GM12878 (cell line): Measurements from ENCODE around the gene DOK4. TPM values are rescaled to one million over a fixed set of nuclear protein-coding genes. Genes with fewer than 3 reads are reported as not detected.

Source experiments
- BACH1 ChIP-seq: fragments of 450-650 bp; IDR thresholded peaks from 2 replicates; pipeline ENCODE4 v1.6.1; 2017; ENCODE audit warnings: mild to moderate bottlenecking, borderline replicate concordance
- CHD2 ChIP-seq: IDR thresholded peaks from 2 replicates; pipeline ENCODE4 v1.6.1; 2011; ENCODE audit warnings: low read depth, low read length, improper control_type of control experiment, borderline replicate concordance
- CREM ChIP-seq: IDR thresholded peaks from 2 replicates; pipeline ENCODE4 v1.6.1; 2014; ENCODE audit warnings: antibody characterized with exemption, low read depth
- ESRRA ChIP-seq: IDR thresholded peaks from 2 replicates; pipeline ENCODE4 v1.6.1; 2012; ENCODE audit warnings: mild to moderate bottlenecking, low read length, improper control_type of control experiment
- EZH2 ChIP-seq: IDR thresholded peaks from 2 replicates; pipeline ENCODE4 v1.6.1; 2012; ENCODE audit warnings: low read depth, mild to moderate bottlenecking, control low read depth, inconsistent platforms, low read length, borderline replicate concordance; ENCODE audit not compliant: control insufficient read depth
- GABPA ChIP-seq: IDR thresholded peaks from 2 replicates; pipeline ENCODE4 v1.6.1; 2014; ENCODE audit warnings: antibody characterized with exemption, low read depth, mild to moderate bottlenecking, inconsistent platforms
- HCFC1 ChIP-seq: fragments of 150-350 bp; IDR thresholded peaks from 2 replicates; pipeline ENCODE4 v1.6.1; 2014; ENCODE audit warnings: low read length
- KAT2A ChIP-seq: conservative IDR thresholded peaks from 2 replicates; pipeline ENCODE4 v1.6.1; 2011; ENCODE audit warnings: low read depth, low read length; ENCODE audit not compliant: control insufficient read depth
- MYC ChIP-seq: IDR thresholded peaks from 2 replicates; pipeline ENCODE4 v1.6.1; 2011; ENCODE audit warnings: mild to moderate bottlenecking, low read length, moderate library complexity, inconsistent platforms; ENCODE audit not compliant: insufficient read depth, insufficient replicate concordance, insufficient read length, severe bottlenecking
- NBN ChIP-seq: fragments of 450-650 bp; IDR thresholded peaks from 2 replicates; pipeline ENCODE4 v1.6.1; 2016
- PML ChIP-seq: IDR thresholded peaks from 2 replicates; pipeline ENCODE4 v1.6.1; 2012; ENCODE audit warnings: low read length, inconsistent platforms
- POLR2AphosphoS2 ChIP-seq: IDR thresholded peaks from 2 replicates; pipeline ENCODE4 v1.6.1; 2011; ENCODE audit warnings: low read depth, mild to moderate bottlenecking, low read length, improper control_type of control experiment, moderate library complexity
- RBBP5 ChIP-seq: fragments of 200-600 bp; sonication (generic); conservative IDR thresholded peaks from 2 replicates; pipeline ENCODE4 v1.6.1; 2016
- ZSCAN29 ChIP-seq: fragments of 450-650 bp; IDR thresholded peaks from 2 replicates; pipeline ENCODE4 v1.6.1; 2017; ENCODE audit warnings: mild to moderate bottlenecking, moderate library complexity
- polyA plus RNA-seq, 11 experiments: library from polyadenylated mRNA; depleted of rRNA in 4 of 11; unstranded in 6 of 11; stranded (reverse) in 5 of 11; fragments of >200 nt; fragmentation: Nextera tagmentation in 4 of 11; fragmentation: Illumina TruSeq in 1 of 11; extraction: Ambion mirVana in 4 of 11; extraction: Trizol in 1 of 11; gene quantifications; 1 replicate in 1 of 11; 2 replicates in 10 of 11; pipeline versions ENCODE4 v1.2.1 to v1.2.3, GENCODE V29; 2011 to 2016; ENCODE audit warnings: inconsistent platforms in 2 of 11, missing spikeins in 2 of 11, low read depth in 1 of 11
- total RNA-seq, 4 experiments: library from RNA; depleted of rRNA in 3 of 4; stranded (reverse); fragments of >200 nt in 3 of 4; fragmentation: Illumina TruSeq in 1 of 4; extraction: Trizol in 1 of 4; gene quantifications; 2 replicates each; pipeline versions ENCODE4 v1.2.1 to v1.2.3, GENCODE V29; 2013 to 2021
- TF ChIP-seq, protein P1 (sequence below), 3 experiments: IDR thresholded peaks in 2 of 3; conservative IDR thresholded peaks in 1 of 3; 2 replicates each; pipeline ENCODE4 v1.5.1; 2011; ENCODE audit warnings: low read depth in 3 of 3, low read length in 3 of 3, mild to moderate bottlenecking in 3 of 3, control low read depth in 2 of 3, moderate library complexity in 2 of 3, inconsistent platforms in 1 of 3, mixed read lengths in 1 of 3; ENCODE audit not compliant: control insufficient read depth in 2 of 3, insufficient read depth in 1 of 3; ENCODE audit errors: extremely low read depth in 1 of 3
- TF ChIP-seq, protein P2 (sequence below): fragments of 450-650 bp; IDR thresholded peaks from 2 replicates; pipeline ENCODE4 v1.6.1; 2018; ENCODE audit warnings: borderline replicate concordance, mild to moderate bottlenecking; ENCODE audit not compliant: partially characterized antibody
- TF ChIP-seq, protein P3 (sequence below): fragments of 150-350 bp; IDR thresholded peaks from 2 replicates; pipeline ENCODE4 v1.6.1; 2014; ENCODE audit warnings: mild to moderate bottlenecking, low read depth, low read length
- TF ChIP-seq, protein P4 (sequence below): fragments of 450-650 bp; IDR thresholded peaks from 2 replicates; pipeline ENCODE4 v1.6.1; 2017; ENCODE audit warnings: mild to moderate bottlenecking, moderate library complexity
- TF ChIP-seq, protein P5 (sequence below): IDR thresholded peaks from 2 replicates; pipeline ENCODE4 v1.6.1; 2011; ENCODE audit warnings: borderline replicate concordance, low read depth, mild to moderate bottlenecking, moderate library complexity, low read length; ENCODE audit not compliant: insufficient read depth, poor library complexity, severe bottlenecking

Gene DOK4
- total and polyA plus RNA-seq, 10 of the 15 experiments (the other 5 are each of a cell fraction or from before 2014, with no cell fraction given) = 0.20 to 7.0 (median 2.4) TPM; not detected in 1

DNA sequence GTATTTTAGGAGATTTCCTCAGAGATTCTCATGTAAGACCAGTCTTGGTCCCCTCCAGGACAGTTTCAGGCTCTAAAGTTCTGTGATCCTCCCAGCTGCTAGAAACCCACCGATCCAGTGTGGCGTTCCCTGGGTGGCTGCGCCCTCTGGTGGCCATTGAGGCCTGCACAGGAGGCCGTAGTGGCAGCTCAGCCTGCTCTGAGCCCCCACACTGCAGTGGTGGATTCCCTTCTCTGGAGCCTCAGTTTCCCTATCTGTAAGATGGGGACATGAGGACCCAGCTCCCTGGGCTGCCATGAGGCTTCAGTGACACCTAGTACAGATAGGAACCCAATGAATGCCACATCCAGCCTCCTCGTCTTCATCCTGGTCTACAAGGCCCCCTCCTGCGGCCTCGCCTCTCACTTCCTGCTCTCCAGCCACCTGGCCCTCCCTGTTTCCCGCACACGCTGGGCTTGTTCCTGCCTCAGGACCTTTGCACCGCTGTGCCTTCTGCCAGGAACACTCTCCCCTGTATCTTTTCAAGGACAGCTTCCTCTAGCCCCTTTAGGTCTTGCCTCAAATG lies 33.6 kb upstream of the DOK4 start (continued):
- TF ChIP-seq, protein P1, sequence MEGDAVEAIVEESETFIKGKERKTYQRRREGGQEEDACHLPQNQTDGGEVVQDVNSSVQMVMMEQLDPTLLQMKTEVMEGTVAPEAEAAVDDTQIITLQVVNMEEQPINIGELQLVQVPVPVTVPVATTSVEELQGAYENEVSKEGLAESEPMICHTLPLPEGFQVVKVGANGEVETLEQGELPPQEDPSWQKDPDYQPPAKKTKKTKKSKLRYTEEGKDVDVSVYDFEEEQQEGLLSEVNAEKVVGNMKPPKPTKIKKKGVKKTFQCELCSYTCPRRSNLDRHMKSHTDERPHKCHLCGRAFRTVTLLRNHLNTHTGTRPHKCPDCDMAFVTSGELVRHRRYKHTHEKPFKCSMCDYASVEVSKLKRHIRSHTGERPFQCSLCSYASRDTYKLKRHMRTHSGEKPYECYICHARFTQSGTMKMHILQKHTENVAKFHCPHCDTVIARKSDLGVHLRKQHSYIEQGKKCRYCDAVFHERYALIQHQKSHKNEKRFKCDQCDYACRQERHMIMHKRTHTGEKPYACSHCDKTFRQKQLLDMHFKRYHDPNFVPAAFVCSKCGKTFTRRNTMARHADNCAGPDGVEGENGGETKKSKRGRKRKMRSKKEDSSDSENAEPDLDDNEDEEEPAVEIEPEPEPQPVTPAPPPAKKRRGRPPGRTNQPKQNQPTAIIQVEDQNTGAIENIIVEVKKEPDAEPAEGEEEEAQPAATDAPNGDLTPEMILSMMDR (IDR thresholded peaks at IDR 0.05 in 2 of 3, conservative IDR thresholded peaks at IDR 0.05 in 1 of 3; ENCODE audit: control insufficient read depth in 2 of 3, extremely low read depth in 1 of 3, insufficient read depth in 1 of 3, low read depth in 3 of 3, low read length in 3 of 3) = peak; percentile 91 to 99 (median 98); a peak in 5 of 6 replicates
- TF ChIP-seq, protein P2, sequence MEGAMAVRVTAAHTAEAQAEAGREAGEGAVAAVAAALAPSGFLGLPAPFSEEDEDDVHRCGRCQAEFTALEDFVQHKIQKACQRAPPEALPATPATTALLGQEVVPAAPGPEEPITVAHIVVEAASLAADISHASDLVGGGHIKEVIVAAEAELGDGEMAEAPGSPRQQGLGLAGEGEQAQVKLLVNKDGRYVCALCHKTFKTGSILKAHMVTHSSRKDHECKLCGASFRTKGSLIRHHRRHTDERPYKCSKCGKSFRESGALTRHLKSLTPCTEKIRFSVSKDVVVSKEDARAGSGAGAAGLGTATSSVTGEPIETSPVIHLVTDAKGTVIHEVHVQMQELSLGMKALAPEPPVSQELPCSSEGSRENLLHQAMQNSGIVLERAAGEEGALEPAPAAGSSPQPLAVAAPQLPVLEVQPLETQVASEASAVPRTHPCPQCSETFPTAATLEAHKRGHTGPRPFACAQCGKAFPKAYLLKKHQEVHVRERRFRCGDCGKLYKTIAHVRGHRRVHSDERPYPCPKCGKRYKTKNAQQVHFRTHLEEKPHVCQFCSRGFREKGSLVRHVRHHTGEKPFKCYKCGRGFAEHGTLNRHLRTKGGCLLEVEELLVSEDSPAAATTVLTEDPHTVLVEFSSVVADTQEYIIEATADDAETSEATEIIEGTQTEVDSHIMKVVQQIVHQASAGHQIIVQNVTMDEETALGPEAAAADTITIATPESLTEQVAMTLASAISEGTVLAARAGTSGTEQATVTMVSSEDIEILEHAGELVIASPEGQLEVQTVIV = no peak
- TF ChIP-seq POLR2AphosphoS2 (no peak), EZH2 (no peak), RBBP5 (no peak), KAT2A (no peak), CREM (no peak), NBN (0 out of 2 replicates have a peak, but pooled peaks have one; percentile 25), GABPA (no peak), ESRRA (no peak), ZSCAN29 (no peak), MYC (no peak), BACH1 (no peak), CHD2 (no peak), PML (no peak), HCFC1 (no peak)
- TF ChIP-seq, protein P3, sequence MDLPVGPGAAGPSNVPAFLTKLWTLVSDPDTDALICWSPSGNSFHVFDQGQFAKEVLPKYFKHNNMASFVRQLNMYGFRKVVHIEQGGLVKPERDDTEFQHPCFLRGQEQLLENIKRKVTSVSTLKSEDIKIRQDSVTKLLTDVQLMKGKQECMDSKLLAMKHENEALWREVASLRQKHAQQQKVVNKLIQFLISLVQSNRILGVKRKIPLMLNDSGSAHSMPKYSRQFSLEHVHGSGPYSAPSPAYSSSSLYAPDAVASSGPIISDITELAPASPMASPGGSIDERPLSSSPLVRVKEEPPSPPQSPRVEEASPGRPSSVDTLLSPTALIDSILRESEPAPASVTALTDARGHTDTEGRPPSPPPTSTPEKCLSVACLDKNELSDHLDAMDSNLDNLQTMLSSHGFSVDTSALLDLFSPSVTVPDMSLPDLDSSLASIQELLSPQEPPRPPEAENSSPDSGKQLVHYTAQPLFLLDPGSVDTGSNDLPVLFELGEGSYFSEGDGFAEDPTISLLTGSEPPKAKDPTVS = no peak
- TF ChIP-seq, protein P4, sequence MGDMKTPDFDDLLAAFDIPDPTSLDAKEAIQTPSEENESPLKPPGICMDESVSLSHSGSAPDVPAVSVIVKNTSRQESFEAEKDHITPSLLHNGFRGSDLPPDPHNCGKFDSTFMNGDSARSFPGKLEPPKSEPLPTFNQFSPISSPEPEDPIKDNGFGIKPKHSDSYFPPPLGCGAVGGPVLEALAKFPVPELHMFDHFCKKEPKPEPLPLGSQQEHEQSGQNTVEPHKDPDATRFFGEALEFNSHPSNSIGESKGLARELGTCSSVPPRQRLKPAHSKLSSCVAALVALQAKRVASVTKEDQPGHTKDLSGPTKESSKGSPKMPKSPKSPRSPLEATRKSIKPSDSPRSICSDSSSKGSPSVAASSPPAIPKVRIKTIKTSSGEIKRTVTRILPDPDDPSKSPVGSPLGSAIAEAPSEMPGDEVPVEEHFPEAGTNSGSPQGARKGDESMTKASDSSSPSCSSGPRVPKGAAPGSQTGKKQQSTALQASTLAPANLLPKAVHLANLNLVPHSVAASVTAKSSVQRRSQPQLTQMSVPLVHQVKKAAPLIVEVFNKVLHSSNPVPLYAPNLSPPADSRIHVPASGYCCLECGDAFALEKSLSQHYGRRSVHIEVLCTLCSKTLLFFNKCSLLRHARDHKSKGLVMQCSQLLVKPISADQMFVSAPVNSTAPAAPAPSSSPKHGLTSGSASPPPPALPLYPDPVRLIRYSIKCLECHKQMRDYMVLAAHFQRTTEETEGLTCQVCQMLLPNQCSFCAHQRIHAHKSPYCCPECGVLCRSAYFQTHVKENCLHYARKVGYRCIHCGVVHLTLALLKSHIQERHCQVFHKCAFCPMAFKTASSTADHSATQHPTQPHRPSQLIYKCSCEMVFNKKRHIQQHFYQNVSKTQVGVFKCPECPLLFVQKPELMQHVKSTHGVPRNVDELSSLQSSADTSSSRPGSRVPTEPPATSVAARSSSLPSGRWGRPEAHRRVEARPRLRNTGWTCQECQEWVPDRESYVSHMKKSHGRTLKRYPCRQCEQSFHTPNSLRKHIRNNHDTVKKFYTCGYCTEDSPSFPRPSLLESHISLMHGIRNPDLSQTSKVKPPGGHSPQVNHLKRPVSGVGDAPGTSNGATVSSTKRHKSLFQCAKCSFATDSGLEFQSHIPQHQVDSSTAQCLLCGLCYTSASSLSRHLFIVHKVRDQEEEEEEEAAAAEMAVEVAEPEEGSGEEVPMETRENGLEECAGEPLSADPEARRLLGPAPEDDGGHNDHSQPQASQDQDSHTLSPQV = 0 out of 2 replicates have a peak, but pooled peaks have one; percentile 9
- TF ChIP-seq, protein P5, sequence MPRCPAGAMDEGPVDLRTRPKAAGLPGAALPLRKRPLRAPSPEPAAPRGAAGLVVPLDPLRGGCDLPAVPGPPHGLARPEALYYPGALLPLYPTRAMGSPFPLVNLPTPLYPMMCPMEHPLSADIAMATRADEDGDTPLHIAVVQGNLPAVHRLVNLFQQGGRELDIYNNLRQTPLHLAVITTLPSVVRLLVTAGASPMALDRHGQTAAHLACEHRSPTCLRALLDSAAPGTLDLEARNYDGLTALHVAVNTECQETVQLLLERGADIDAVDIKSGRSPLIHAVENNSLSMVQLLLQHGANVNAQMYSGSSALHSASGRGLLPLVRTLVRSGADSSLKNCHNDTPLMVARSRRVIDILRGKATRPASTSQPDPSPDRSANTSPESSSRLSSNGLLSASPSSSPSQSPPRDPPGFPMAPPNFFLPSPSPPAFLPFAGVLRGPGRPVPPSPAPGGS = no peak
